Right ventricle myocardium inferior (tissue), 1 donor: ENCODE data around the gene GNB4. TPM values are rescaled to one million over a fixed set of nuclear protein-coding genes. Genes with fewer than 3 reads are reported as not detected.

Experiments used
- ATAC-seq: fragments of 200-7000 bp; cut with Tn5 transposase; one replicate; pipeline ENCODE4 v1.9.1; 2020; ENCODE audit warnings: mild to moderate bottlenecking, moderate library complexity
- DNase-seq: peaks from one replicate; pipeline ENCODE4 v3.0.0; 2021; ENCODE audit errors: missing footprints
- intact Hi-C: fragments of 100-400 bp; cut with DNase I; formaldehyde crosslinking; loops from one replicate; pipeline ENCODE4 v1.11.0; 2022
- total RNA-seq: library from RNA; stranded (reverse); fragmentation: NEBNext Ultra II Directional; extraction: Animal tissue kit (Norgen Biotek cat#: 25700); gene quantifications from one replicate; pipeline ENCODE4 v1.2.1, GENCODE V29; 2021
- donor health status: DM: no; HTN: yes; CAD: no; lungs with severe emphysema.

Gene GNB4
- total RNA-seq, 1 donor from 2014 or later = 15.8 TPM

GRCh38 chr3:179447251-179447650, 4.0 kb downstream of the GNB4 start:
- DNase-seq (no peak), ATAC-seq (no peak)
- intact Hi-C loops = loop anchor here (5.0 kb wide), 1 partner anchor 80 kb away; no protein-coding TSS in a partner anchor

GRCh38 chr3:179446501-179446900, 4.8 kb downstream of the GNB4 start:
- DNase-seq (no peak), ATAC-seq (no peak)
- intact Hi-C loops = loop anchor here (5.0 kb wide), 1 partner anchor 81 kb away; no protein-coding TSS in a partner anchor

- DNase-seq (no peak), ATAC-seq (no peak)
- intact Hi-C loops = no loop called here
Measured at GRCh38 chr3:179438841-179439240, 12.4 kb downstream of the GNB4 start.

GRCh38 chr3:179436517-179436916, 14.8 kb downstream of the GNB4 start:
- ATAC-seq = no peak
- DNase-seq = no peak
- intact Hi-C loops = no loop called here

- DNase-seq (no peak), ATAC-seq (no peak)
- intact Hi-C loops = no loop called here
Measured at GRCh38 chr3:179432451-179432850, 18.8 kb downstream of the GNB4 start.

GRCh38 chr3:179432021-179432420, 19.2 kb downstream of the GNB4 start:
- DNase-seq = no peak
- intact Hi-C loops = no loop called here
- no peak for ATAC-seq

- DNase-seq = no peak
- intact Hi-C loops = no loop called here
- ATAC-seq = no peak
Measured at GRCh38 chr3:179430277-179430870, 20.9 kb downstream of the GNB4 start.

GRCh38 chr3:179428876-179429548, 22.3 kb downstream of the GNB4 start:
- DNase-seq = no peak
- intact Hi-C loops = loop anchor here (5.0 kb wide), 1 partner anchor 48 kb away; no protein-coding TSS in a partner anchor
- no peak for ATAC-seq

- no peak for ATAC-seq
- intact Hi-C loops = loop anchor here (5.0 kb wide), 1 partner anchor 52 kb away; no protein-coding TSS in a partner anchor
- DNase-seq = no peak
Measured at GRCh38 chr3:179425075-179425474, 26.2 kb downstream of the GNB4 start.

- DNase-seq = no peak
- intact Hi-C loops = loop anchor here (1.0 kb wide), 1 partner anchor 138 kb away; no protein-coding TSS in a partner anchor
- peak; percentile 78 for ATAC-seq
Measured at GRCh38 chr3:179421500-179421899, 29.8 kb downstream of the GNB4 start.

- intact Hi-C loops = no loop called here
Measured at GRCh38 chr3:179418610-179419009, 32.7 kb downstream of the GNB4 start.

GRCh38 chr3:179416681-179417080, 34.6 kb downstream of the GNB4 start:
- intact Hi-C loops = no loop called here
- ATAC-seq (no peak), DNase-seq (no peak)

More at GRCh38 chr3:179418610-179419009, 32.7 kb downstream of the GNB4 start:
- ATAC-seq (no peak), DNase-seq (no peak)

GRCh38 chr3:179415377-179415776, 35.9 kb downstream of the GNB4 start:
- intact Hi-C loops = no loop called here
- ATAC-seq = peak; percentile 79

GRCh38 chr3:179414804-179415203, 36.5 kb downstream of the GNB4 start:
- ATAC-seq = no peak
- DNase-seq = no peak
- intact Hi-C loops = no loop called here

More at GRCh38 chr3:179415377-179415776, 35.9 kb downstream of the GNB4 start:
- DNase-seq = no peak

- no peak for ATAC-seq
- intact Hi-C loops = no loop called here
- no peak for DNase-seq
Measured at GRCh38 chr3:179410999-179411398, 40.3 kb downstream of the GNB4 start.

- no peak for DNase-seq
- intact Hi-C loops = no loop called here
- no peak for ATAC-seq
Measured at GRCh38 chr3:179410331-179410730, 40.9 kb downstream of the GNB4 start.

- no peak for ATAC-seq
- DNase-seq = no peak
- intact Hi-C loops = no loop called here
Measured at GRCh38 chr3:179404307-179404706, 47.0 kb downstream of the GNB4 start.

- intact Hi-C loops = no loop called here
- no peak for DNase-seq
- ATAC-seq = no peak
Measured at GRCh38 chr3:179402963-179403362, 48.3 kb downstream of the GNB4 start.

GRCh38 chr3:179401561-179401960, 49.7 kb downstream of the GNB4 start:
- ATAC-seq = no peak
- DNase-seq = no peak
- intact Hi-C loops = no loop called here

- no peak for DNase-seq
- intact Hi-C loops = no loop called here
- no peak for ATAC-seq
Measured at GRCh38 chr3:179398574-179399231, 52.6 kb downstream of the GNB4 start.
